GM19043 (cell line): ENCODE measurements around the gene HYLS1.

Experiments used
- ATAC-seq: cut with Tn5 transposase; IDR thresholded peaks from one replicate; pipeline ENCODE4 v1.9.1; 2021; ENCODE audit warnings: low read depth; ENCODE audit not compliant: unreplicated experiment

Gene HYLS1

DNA sequence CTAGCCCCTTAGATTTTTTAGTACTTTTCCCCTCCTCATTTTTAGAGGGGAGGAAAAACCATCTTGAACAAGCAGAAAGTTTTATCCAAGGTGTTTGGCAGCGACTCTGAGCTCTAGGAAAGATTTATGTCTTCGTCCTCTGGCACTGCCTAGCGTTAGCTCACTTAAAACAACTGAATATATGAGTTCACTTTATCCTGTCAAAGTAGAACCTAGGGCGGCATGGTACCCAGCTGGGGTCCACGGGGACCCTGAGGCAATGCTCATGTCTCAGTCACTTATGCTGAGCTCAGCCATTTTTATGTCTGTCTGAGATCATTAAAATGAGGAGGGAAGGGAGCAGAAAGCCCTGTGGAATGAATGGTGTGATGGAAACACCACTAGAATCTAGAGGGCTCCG is 44.2 kb downstream of the HYLS1 start:
- ATAC-seq = no peak

DNA sequence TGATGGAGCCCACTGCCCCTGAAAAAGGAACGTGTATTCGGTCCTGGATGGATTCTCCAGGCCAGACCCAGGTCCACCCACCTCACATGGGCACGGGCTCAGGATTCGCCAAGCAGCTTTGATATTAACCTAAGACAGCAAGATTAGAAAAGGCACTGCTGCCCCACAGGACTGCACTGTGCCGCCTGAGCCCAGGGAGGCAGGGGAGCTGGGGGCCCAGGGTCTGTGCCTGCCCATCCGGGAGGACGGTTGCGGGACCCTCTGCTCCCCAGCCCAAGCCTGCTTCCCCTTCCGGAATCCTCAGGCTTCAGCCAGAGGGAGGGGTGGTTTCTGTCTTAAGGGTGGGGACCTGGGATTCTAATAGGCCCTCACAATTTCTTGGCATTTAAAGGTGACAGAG is 44.8 kb downstream of the HYLS1 start:
- ATAC-seq = no peak

DNA sequence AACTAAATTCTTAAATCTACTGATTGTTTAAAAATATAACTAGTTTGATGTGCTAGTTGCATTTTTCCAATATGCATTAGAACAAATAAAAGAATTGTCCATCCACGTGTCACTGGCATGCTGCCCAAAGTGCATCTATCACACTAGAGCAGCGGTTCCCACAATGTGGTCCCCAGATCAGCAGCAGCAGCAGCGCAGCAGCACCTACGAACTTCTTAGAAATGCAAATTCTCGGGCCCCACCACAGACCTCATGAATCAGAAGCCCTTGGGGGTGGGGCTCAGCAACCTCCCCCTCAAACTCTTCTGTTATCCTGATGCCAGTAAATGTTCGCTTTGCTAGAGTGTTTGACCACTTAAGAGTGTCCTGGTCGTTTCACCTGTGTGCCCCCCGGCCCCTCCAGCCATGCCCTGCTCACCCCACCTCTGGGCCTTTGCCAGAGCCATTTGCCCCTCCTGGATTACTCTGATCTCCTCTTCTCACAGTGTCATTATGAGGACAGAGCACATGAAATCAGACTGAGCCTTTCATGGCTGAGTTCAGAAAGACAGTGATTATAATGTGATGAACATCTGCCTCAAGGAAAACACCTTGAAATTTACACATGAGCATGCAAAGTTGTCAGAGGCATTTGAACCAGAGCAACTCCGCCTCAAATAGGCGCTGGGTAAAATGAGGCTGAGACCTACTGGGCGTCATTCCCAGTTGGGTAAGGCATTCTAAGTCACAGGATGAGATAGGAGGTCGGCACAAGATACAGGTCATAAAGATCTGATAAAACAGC is 45.8 kb downstream of the HYLS1 start:
- ATAC-seq = no peak

DNA sequence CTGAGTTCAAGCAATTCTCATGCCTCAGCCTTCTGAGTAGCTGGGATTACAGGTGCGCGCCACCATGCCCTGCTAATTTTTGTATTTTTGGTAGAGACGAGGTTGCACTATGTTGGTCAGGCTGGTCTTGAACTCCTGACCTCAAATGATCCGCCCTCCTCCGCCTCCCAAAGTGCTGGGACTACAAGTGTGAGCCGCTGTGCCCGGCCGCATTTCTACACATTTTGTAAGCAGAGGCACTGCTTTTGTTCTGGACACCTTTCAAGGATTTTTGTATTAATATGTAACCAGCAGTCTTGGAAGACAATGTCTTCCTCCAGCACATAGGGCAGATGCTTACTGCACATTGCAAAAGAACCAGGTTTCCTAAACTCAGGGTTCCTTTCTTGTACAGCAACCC is 47.0 kb downstream of the HYLS1 start:
- no peak for ATAC-seq

DNA sequence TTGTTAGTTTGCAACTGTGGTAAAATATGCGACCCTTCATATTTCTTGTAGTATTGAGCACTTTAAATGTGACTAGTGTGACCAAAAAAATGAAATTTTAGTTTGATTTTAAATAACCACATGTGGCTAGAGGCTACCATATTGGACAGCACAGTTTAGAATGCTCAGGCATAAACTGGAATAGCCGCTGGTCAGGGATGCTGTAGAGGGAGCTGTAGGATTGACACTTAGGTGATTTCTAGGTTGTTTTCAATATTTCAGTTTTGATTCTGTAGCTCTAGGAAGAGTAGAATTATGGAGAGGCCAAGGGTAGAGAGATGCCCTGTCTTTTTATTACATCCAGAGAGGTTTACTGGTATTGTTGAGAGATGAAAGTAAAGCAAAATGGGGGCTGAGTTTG is 47.6 kb downstream of the HYLS1 start:
- ATAC-seq = no peak

- ATAC-seq = no peak
These were observed 48.2 kb downstream of the HYLS1 start for GRCh38 chr11:125935618-125936199.

- ATAC-seq = no peak
These were observed 51.0 kb downstream of the HYLS1 start for GRCh38 chr11:125938418-125938817.

DNA sequence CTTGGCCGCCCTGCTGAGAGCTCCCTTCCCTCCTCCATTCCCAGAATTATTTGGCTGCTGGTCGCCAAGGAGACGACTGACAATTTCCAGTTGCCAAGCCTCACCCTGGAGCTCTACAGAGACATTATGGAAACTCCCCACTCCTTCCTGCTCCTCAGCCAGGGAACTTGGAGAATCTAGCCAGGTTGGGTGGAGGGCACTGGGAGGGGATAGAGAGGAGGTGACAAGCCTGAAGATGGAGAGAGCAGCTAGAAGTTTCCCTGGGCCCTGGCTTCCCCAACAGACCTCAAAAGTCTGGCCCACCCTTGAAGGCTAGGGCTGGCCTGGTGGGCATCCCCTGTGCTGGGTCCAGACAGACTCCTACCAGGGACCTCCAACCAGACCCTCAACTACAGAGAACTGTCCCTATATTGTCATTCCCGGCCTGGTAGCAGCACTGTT is 51.6 kb downstream of the HYLS1 start:
- no peak for ATAC-seq

- no peak for ATAC-seq
These were observed 52.7 kb downstream of the HYLS1 start for GRCh38 chr11:125940145-125940544.

DNA sequence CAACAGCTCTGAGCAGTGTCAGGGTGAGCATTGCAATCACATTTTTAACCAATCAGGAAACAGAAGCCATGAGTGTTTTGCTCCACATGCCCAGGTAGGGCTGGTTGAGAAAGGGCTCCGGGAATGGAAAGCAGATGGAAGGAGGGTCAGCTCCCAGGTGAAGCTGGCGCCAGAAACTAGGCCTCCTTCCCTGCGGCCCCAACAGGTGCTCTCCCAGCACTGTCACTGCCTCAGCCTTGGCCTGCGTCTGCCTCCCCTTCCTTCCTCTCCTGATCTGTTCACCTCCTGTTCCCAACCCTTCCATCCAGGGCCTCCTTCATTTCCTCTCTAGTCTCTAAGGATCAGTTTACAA is 53.8 kb downstream of the HYLS1 start:
- no peak for ATAC-seq

DNA sequence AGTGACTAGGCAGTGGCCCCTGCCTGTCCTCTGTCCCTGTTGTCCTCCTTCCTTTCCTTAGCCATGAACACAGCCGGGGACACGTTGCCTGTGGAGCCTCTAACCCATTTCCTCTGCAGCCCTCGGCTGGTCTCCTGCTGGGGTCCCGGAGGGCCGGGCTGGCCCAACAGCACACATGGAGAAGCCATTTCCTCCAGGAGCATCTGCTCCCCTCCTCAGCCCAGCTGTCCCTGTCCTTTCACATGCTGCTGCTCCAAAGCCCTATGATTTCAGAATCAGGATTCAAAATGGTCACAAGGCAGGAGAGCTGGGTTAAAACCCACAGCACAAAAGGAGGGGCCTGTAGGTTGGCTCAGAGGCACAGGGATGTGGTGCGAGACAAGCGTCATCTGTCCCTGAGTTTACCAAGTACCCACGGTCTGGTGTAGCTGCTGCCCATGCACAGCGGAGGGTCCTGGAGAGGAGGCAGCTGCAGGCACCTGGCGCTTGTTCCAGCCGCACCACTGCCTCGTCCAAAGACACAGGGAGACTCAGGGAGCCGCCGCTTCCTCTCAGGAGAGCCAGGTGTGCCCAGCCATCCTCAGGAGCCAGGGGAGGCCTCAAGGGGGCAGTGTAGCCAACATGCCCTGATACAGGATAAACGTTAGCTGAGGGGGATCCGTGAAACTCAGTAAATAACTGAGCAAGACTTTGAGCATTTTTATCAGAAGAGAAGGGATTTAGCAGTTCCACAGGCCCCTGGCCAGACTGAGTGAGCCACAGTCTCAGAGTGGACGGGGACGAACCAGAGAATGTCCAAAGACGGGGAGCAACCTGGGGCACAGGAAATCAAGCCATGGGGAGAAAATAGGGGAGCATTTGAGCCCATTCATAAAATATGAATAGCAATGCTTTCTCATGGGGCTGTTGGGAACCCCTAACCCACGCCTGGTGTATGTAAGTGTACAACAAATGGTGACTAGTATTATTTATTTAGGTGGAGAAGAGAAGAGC is 54.4 kb downstream of the HYLS1 start:
- no peak for ATAC-seq

DNA sequence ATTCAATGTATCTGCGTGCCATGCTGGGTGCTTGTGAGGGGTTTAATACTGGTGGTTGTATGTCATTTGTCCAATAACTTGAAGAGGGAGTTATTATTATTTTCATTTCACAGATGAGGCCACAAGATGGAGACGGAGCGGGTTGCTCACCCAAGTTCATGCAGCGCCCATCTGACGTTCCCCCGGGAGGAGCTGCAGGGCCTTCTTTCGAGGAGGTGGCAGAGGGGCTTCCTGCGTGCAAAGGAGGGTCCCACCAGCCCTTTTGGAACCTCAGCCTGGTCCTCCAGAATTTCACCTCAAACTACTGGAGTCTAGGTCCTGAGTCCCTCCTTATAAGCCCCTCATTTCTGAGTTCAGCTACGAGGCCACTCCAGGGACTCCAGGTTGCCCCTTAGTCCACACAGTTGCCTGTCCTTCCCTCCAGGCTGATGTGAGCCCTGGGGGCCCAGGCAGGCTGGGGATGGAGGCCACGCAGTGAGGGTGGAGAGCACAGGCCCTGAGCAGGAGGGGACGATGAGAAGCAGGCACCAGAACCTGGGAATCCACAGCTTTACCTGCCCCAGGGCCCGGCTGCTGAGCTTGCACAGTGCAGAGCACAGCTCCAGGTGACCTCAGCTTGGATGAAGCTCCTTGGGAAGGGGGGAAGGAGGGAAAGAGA is 55.4 kb downstream of the HYLS1 start:
- ATAC-seq = no peak

- ATAC-seq = no peak
These were observed 56.3 kb downstream of the HYLS1 start for GRCh38 chr11:125943661-125944349.

DNA sequence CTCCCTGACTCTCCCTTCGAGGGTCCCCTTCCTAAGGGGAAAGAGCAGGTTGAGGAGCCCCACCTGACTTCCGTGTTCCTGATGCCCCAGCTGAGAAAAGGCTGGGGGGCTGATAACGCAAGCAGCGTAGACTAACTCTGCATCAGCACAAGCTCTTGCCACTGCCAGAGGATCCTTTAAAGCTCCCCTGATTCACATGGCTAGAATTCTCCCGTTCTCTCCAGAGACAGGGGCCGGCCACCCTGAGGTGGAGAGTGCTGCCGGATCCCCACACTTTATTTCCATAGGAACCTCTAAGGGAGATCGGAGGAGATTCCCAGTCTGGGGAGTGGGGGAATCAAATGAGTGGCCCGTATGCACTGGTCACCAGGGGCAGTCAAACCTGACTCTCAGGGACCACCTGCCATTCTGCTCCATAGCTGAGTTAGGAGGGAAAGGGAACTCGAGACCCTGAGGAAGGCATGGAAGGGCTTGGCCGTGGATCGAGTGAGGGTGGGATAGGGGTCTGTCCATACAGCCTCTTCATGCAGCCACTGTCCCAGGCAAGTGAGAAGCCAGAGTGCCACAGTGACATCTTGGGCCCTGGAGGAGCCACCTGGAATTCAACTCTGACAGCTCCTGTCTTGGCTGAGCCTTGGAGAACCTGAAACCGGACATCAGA is 57.0 kb downstream of the HYLS1 start:
- no peak for ATAC-seq

- no peak for ATAC-seq
These were observed 57.7 kb downstream of the HYLS1 start for GRCh38 chr11:125945011-125945796.

GRCh38 chr11:125945797-125946520 is 58.5 kb downstream of the HYLS1 start, which contains the start of gene VSIG10L2:
Gene VSIG10L2, plus strand, starts transcription at chr11:125946044. Its CDS starts 12 bp downstream, at chr11:125946056.
- no peak for ATAC-seq

GRCh38 chr11:125946712-125947418 is 59.4 kb downstream of the HYLS1 start:
- no peak for ATAC-seq
